HG03378 (cell line): Measurements from ENCODE around the gene PPP2R2B.

ENCODE experiments used
- ATAC-seq: cut with Tn5 transposase; IDR thresholded peaks from one replicate; pipeline ENCODE4 v1.9.1; 2021; ENCODE audit warnings: mild to moderate bottlenecking, moderate library complexity; ENCODE audit not compliant: unreplicated experiment

Gene PPP2R2B

GRCh38 chr5:146888351-146888978 lies 9.9 kb upstream of the PPP2R2B start:
- ATAC-seq = no peak

GRCh38 chr5:146884066-146884626 lies 5.6 kb upstream of the PPP2R2B start:
- ATAC-seq = no peak

- ATAC-seq = no peak
Measured at GRCh38 chr5:146883511-146883910, 5.0 kb upstream of the PPP2R2B start.

- no peak for ATAC-seq
Measured at GRCh38 chr5:146880966-146881365, 2.4 kb upstream of the PPP2R2B start.

- ATAC-seq = no peak
Measured at GRCh38 chr5:146877783-146878475, 628 bp downstream of the PPP2R2B start.

- ATAC-seq = no peak
Measured at GRCh38 chr5:146877178-146877681, 1.3 kb downstream of the PPP2R2B start.

GRCh38 chr5:146873186-146873917 lies 5.2 kb downstream of the PPP2R2B start:
- ATAC-seq = no peak

GRCh38 chr5:146872188-146872587 lies 6.4 kb downstream of the PPP2R2B start:
- ATAC-seq = no peak

- no peak for ATAC-seq
Measured at GRCh38 chr5:146867996-146868708, 10.4 kb downstream of the PPP2R2B start.

- ATAC-seq = no peak
Measured at GRCh38 chr5:146866263-146866662, 12.3 kb downstream of the PPP2R2B start.

- ATAC-seq = no peak
Measured at GRCh38 chr5:146862641-146863040, 15.9 kb downstream of the PPP2R2B start.

- ATAC-seq = no peak
Measured at GRCh38 chr5:146860213-146860893, 18.2 kb downstream of the PPP2R2B start.

GRCh38 chr5:146852089-146852488 lies 26.5 kb downstream of the PPP2R2B start:
- ATAC-seq = no peak

GRCh38 chr5:146851133-146851532 lies 27.4 kb downstream of the PPP2R2B start:
- ATAC-seq = no peak

- no peak for ATAC-seq
Measured at GRCh38 chr5:146849694-146850303, 28.8 kb downstream of the PPP2R2B start.

- no peak for ATAC-seq
Measured at GRCh38 chr5:146848133-146848532, 30.4 kb downstream of the PPP2R2B start.

- no peak for ATAC-seq
Measured at GRCh38 chr5:146840016-146840415, 38.5 kb downstream of the PPP2R2B start.

GRCh38 chr5:146836226-146836842 lies 42.2 kb downstream of the PPP2R2B start:
- no peak for ATAC-seq

- ATAC-seq = no peak
Measured at GRCh38 chr5:146832985-146833732, 45.4 kb downstream of the PPP2R2B start.
